ENCODE measurements around the gene GPX4. TPM values are rescaled to one million over a fixed set of nuclear protein-coding genes. Genes with fewer than 3 reads are reported as not detected.

GPX4 gene
- total and polyA plus RNA-seq, 2 of the 13 experiments (the other 11 are each of a cell fraction or from before 2014, with no cell fraction given): 535 to 613 TPM

GRCh38 chr19:1065606-1066109 lies 38.1 kb upstream of the GPX4 start (continued):
- TF ChIP-seq MLXIP (CRISPR knock-in tag; IDR thresholded peaks at IDR 0.05; ENCODE audit: borderline replicate concordance) (no peak), HNRNPUL1 (IDR thresholded peaks at IDR 0.05; ENCODE audit: low read depth, low read length) (no peak), ZNF142 (CRISPR knock-in tag; IDR thresholded peaks at IDR 0.05) (no peak), ZBTB4 (CRISPR knock-in tag; IDR thresholded peaks at IDR 0.05; ENCODE audit: borderline replicate concordance) (no peak), SMARCE1 (IDR thresholded peaks at IDR 0.05; ENCODE audit: borderline replicate concordance) (no peak), NFIC (IDR thresholded peaks at IDR 0.05; ENCODE audit: low read length) (no peak), KMT2A (CRISPR knock-in tag; IDR thresholded peaks at IDR 0.05) (no peak), MTA3 (CRISPR knock-in tag; IDR thresholded peaks at IDR 0.05) (no peak), ZNF12 (CRISPR knock-in tag; IDR thresholded peaks at IDR 0.05) (0 out of 2 replicates have a peak, but pooled peaks have one; percentile 26), ZFP36L1 (CRISPR knock-in tag; IDR thresholded peaks at IDR 0.05) (no peak), MIER2 (CRISPR knock-in tag; IDR thresholded peaks at IDR 0.05) (no peak), BORCS8-MEF2B (CRISPR knock-in tag; IDR thresholded peaks at IDR 0.05) (peak; percentile 25; the same call in 1 of the 2 replicates), ZNF430 (CRISPR knock-in tag; IDR thresholded peaks at IDR 0.05) (no peak), RXRB (CRISPR knock-in tag; IDR thresholded peaks at IDR 0.05; ENCODE audit: borderline replicate concordance) (no peak), ZSCAN31 (CRISPR knock-in tag; IDR thresholded peaks at IDR 0.05; ENCODE audit: low read depth) (no peak), ZC3H13 (CRISPR knock-in tag; IDR thresholded peaks at IDR 0.05) (peak; percentile 86; the same call in 1 of the 2 replicates), ZSCAN21 (CRISPR knock-in tag; IDR thresholded peaks at IDR 0.05; ENCODE audit: borderline replicate concordance) (no peak)
- TF ChIP-seq, protein P1, sequence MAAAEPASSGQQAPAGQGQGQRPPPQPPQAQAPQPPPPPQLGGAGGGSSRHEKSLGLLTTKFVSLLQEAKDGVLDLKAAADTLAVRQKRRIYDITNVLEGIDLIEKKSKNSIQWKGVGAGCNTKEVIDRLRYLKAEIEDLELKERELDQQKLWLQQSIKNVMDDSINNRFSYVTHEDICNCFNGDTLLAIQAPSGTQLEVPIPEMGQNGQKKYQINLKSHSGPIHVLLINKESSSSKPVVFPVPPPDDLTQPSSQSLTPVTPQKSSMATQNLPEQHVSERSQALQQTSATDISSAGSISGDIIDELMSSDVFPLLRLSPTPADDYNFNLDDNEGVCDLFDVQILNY (CRISPR knock-in tag; conservative IDR thresholded peaks at IDR 0.05): no peak
